DMS153 treated with DMSO at 0.1 percent for 48 hours (cell line): Measurements from ENCODE around the gene TNPO2.

ENCODE experiments used
- DNase-seq: peaks from one replicate; lab custom pipeline; 2025; ENCODE audit not compliant: unreplicated experiment; lab: John Stamatoyannopoulos, UW

TNPO2 gene

DNA sequence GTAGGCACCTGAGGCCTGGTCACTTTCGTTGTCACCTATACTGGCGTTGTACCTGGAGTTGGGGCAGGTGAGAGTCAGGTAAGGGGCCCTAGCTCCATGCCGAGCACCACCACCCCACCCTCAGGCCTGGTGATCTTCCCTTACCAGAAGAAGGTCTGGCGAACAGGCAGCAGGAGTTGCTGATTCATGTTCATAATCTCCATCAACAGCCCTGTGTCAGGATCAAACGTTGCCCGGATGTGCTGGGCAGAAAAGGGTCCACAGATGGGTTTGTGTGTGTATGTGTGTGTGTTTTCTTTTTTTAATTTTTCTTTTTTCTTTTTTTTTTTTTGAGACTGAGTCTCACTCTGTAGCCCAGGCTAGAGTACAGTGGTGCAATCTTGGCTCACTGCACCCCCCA lies 71.5 kb downstream of the TNPO2 start:
- DNase-seq: no peak

DNA sequence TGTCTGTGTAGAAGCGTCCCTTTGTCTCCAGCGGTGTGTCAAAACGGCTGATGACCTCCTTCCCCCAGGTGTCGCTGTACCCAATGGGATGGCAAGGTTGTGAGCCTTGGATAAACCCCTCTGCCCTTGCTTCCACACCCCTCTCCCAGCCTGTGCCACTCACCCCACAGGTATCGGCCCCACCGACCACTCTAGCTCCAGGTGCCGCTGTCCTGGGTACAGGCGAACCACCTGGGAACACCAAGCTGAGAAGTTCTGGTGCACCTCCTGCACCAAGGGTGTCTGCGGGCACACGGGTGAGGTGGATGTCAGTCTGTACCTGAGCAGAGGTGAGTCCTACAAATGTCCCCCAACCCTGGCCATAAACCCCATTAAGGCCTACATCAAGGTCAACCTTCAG lies 73.8 kb downstream of the TNPO2 start:
- DNase-seq: no peak
